Measurements from ENCODE around the gene UNC5B.

- TF ChIP-seq CTCF (IDR thresholded peaks at IDR 0.05): no peak
- no peak for TF ChIP-seq POLR2A (IDR thresholded peaks at IDR 0.05)
Observed at GRCh38 chr10:71312811-71313789, 100.7 kb downstream of the UNC5B start.
